GM18868 (cell line): ENCODE data around the gene PIRT.

Source experiments
- ATAC-seq: cut with Tn5 transposase; IDR thresholded peaks from one replicate; pipeline ENCODE4 v1.9.1; 2021; ENCODE audit warnings: mild to moderate bottlenecking, moderate library complexity; ENCODE audit not compliant: unreplicated experiment

PIRT gene

GRCh38 chr17:10790491-10791401, 47.1 kb downstream of the PIRT start:
- no peak for ATAC-seq

GRCh38 chr17:10789694-10790271, 48.1 kb downstream of the PIRT start:
- no peak for ATAC-seq

GRCh38 chr17:10787306-10788045, 50.4 kb downstream of the PIRT start:
- no peak for ATAC-seq

- no peak for ATAC-seq
Observed at GRCh38 chr17:10785295-10785694, 52.6 kb downstream of the PIRT start.

- ATAC-seq: no peak
Observed at GRCh38 chr17:10779609-10780008, 58.3 kb downstream of the PIRT start.

- ATAC-seq: no peak
Observed at GRCh38 chr17:10777890-10778289, 60.0 kb downstream of the PIRT start.

GRCh38 chr17:10777131-10777807, 60.6 kb downstream of the PIRT start:
- ATAC-seq: no peak

GRCh38 chr17:10776381-10776780, 61.5 kb downstream of the PIRT start:
- ATAC-seq: no peak

GRCh38 chr17:10775740-10776356, 62.0 kb downstream of the PIRT start:
- no peak for ATAC-seq

GRCh38 chr17:10775058-10775457, 62.8 kb downstream of the PIRT start:
- ATAC-seq: no peak

- no peak for ATAC-seq
Observed at GRCh38 chr17:10773391-10773790, 64.5 kb downstream of the PIRT start.
